GM23248 (cell line): ENCODE data around the gene PTEN.
"Not testable (repeated sequence)": the region's sequence is repeated elsewhere in the genome, so short reads cannot be mapped to it uniquely, and the experiment has no call there.

ENCODE experiments used
- EZH2 ChIP-seq: fragments of 200-600 bp; sonication (generic); IDR thresholded peaks from 2 replicates; pipeline ENCODE4 v1.6.1; 2018; ENCODE audit warnings: antibody characterized with exemption, mild to moderate bottlenecking; ENCODE audit not compliant: insufficient read depth, poor library complexity, severe bottlenecking
- EZH2phosphoT487 ChIP-seq: fragments of 200-600 bp; sonication (generic); IDR thresholded peaks from 2 replicates; pipeline ENCODE4 v1.6.1; 2018; ENCODE audit warnings: antibody characterized with exemption, moderate library complexity, mild to moderate bottlenecking, low read depth; ENCODE audit not compliant: insufficient read depth

DNA sequence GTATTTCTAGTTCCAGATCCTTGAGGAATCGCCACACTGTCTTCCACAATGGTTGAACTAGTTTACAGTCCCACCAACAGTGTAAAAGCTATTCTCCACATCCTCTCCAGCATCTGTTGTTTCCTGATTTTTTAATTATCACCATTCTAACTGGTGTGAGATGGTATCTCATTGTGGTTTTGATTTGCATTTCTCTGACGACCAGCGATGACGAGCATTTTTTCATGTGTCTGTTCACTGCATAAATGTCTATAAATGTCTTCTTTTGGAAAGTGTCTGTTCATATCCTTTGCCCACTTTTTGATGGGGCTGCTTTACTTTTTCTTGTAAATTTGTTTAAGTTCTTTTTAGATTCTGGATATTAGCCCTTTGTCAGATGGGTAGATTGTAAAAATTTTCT, 7.8 kb upstream of the PTEN start:
- not testable (repeated sequence) for TF ChIP-seq EZH2, EZH2phosphoT487
